PC-3 (cell line): ENCODE data around the gene INTS3. TPM values are rescaled to one million over a fixed set of nuclear protein-coding genes. Genes with fewer than 3 reads are reported as not detected.
A peak's percentile ranks its signal among the peaks of the same experiment; 100 is the strongest.
"Not testable (repeated sequence)": the region's sequence is repeated elsewhere in the genome, so short reads cannot be mapped to it uniquely, and the experiment has no call there.

Experiments
- ATAC-seq: fragments of 200-7000 bp; cut with Tn5 transposase; 2 replicates; pipeline ENCODE4 v1.9.1; 2020; ENCODE audit warnings: mild to moderate bottlenecking, moderate library complexity
- BruUV-seq: library from RNA; stranded (reverse); fragments of 400-500 nt; replicated peaks from 2 replicates; lab custom pipeline; 2021; lab: Mats Ljungman, UMichigan
- CTCF ChIA-PET: fragments of 300-600 bp; sonication (Branson Sonifier 250); formaldehyde crosslinking; loops from one replicate; lab custom pipeline; 2022; ENCODE audit warnings: antibody characterized with exemption; lab: Charles Lee
- POLR2A ChIA-PET: fragments of 300-600 bp; sonication (Branson Sonifier 250); formaldehyde crosslinking; loops from one replicate; lab custom pipeline; 2022; ENCODE audit warnings: antibody characterized with exemption; ENCODE audit not compliant: unreplicated experiment; lab: Charles Lee
- DNase-seq: peaks from one replicate; pipeline ENCODE4 v3.0.0-alpha.2; 2015
- H2AFZ ChIP-seq: fragments of 300-600 bp; sonication (generic); 2 replicates; pipeline ENCODE4 v1.6.0; 2016; ENCODE audit warnings: antibody characterized with exemption, low read length
- H3F3A ChIP-seq: fragments of 300-600 bp; sonication (generic); one replicate; pipeline ENCODE4 v1.6.0; 2017; ENCODE audit warnings: antibody characterized with exemption, low read length, control low read depth, mild to moderate bottlenecking; ENCODE audit not compliant: unreplicated experiment
- H3K27ac ChIP-seq: fragments of 300-600 bp; sonication (generic); 2 replicates; pipeline ENCODE4 v1.5.1; 2016; ENCODE audit warnings: mild to moderate bottlenecking, low read length
- H3K27me3 ChIP-seq: fragments of 300-600 bp; sonication (generic); 2 replicates; pipeline ENCODE4 v1.6.1; 2016; ENCODE audit warnings: low read length, mixed read lengths
- H3K36me3 ChIP-seq: fragments of 300-600 bp; sonication (generic); 2 replicates; pipeline ENCODE4 v1.6.1; 2016; ENCODE audit warnings: low read depth, mixed run types, low read length, mixed read lengths
- H3K4me1 ChIP-seq: fragments of 300-600 bp; sonication (generic); 2 replicates; pipeline ENCODE4 v1.5.1; 2016; ENCODE audit warnings: low read length; ENCODE audit not compliant: insufficient read depth
- H3K4me2 ChIP-seq: fragments of 300-600 bp; sonication (generic); 2 replicates; pipeline ENCODE4 v1.6.0; 2016; ENCODE audit warnings: low read length
- H3K4me3 ChIP-seq: fragments of 300-600 bp; sonication (generic); 2 replicates; pipeline ENCODE4 v1.5.1; 2016; ENCODE audit warnings: mild to moderate bottlenecking, low read length, mixed read lengths
- H3K79me2 ChIP-seq: fragments of 300-600 bp; sonication (generic); 2 replicates; pipeline ENCODE4 v1.6.1; 2017; ENCODE audit warnings: low read length, mixed read lengths
- H3K9ac ChIP-seq: fragments of 300-600 bp; sonication (generic); 2 replicates; pipeline ENCODE4 v1.6.0; 2016; ENCODE audit warnings: mild to moderate bottlenecking, low read length
- H3K9me2 ChIP-seq: fragments of 300-600 bp; sonication (generic); replicated peaks from 2 replicates; pipeline ENCODE4 v1.6.1; 2016; ENCODE audit warnings: mixed run types, low read length, mixed read lengths
- H3K9me3 ChIP-seq: fragments of 300-600 bp; sonication (generic); 2 replicates; pipeline ENCODE4 v1.6.1; 2016; ENCODE audit warnings: low read length, mixed read lengths
- H4K20me1 ChIP-seq: fragments of 300-600 bp; sonication (generic); 2 replicates; pipeline ENCODE4 v1.6.1; 2016; ENCODE audit warnings: low read length, mixed read lengths
- EZH2 ChIP-seq: fragments of 300-600 bp; sonication (generic); IDR thresholded peaks from one replicate; pipeline ENCODE4 v1.6.1; 2017; ENCODE audit warnings: antibody characterized with exemption, mild to moderate bottlenecking, low read length; ENCODE audit not compliant: unreplicated experiment
- EZH2phosphoT487 ChIP-seq: fragments of 300-600 bp; sonication (generic); IDR thresholded peaks from 2 replicates; pipeline ENCODE4 v1.6.1; 2018; ENCODE audit warnings: mild to moderate bottlenecking, antibody characterized with exemption, low read length, borderline replicate concordance
- intact Hi-C: fragments of 100-400 bp; cut with micrococcal nuclease; formaldehyde crosslinking; loops from 2 replicates; pipeline ENCODE4 v1.9.0; 2023
- total RNA-seq: library from RNA; depleted of rRNA; stranded (reverse); fragments of >200 nt; gene quantifications from 2 replicates; pipeline ENCODE4 v1.2.3, GENCODE V29; 2014
- TF ChIP-seq, protein P1 (sequence below): fragments of 300-600 bp; sonication (generic); conservative IDR thresholded peaks from 2 replicates; pipeline ENCODE4 v1.5.1; 2017; ENCODE audit warnings: antibody characterized with exemption, low read depth, mild to moderate bottlenecking, low read length

The INTS3 gene
- total RNA-seq, 1 experiment from 2014 or later, result 46.5 TPM

GRCh38 chr1:153778824-153779519 lies 51.1 kb downstream of the INTS3 start:
- H3K9ac ChIP-seq, result no peak overlapping the region
- H3K4me2 ChIP-seq, result no peak overlapping the region
- DNase-seq (no peak), ATAC-seq (no peak)
- ChIA-PET CTCF (no interaction called here), POLR2A (no interaction called here)
- no peaks in the 10 kb centered on the region for H3F3A ChIP-seq
- H3K4me1 ChIP-seq, result peaks cover 19% of the 10 kb centered on the region
- intact Hi-C loops, result no loop called here
- H4K20me1 ChIP-seq, result no peaks in the 10 kb centered on the region
- no peaks in the 10 kb centered on the region for H3K36me3 ChIP-seq
- no peaks in the 10 kb centered on the region for H3K9me3 ChIP-seq
- no peak for TF ChIP-seq EZH2
- TF ChIP-seq, protein P1, sequence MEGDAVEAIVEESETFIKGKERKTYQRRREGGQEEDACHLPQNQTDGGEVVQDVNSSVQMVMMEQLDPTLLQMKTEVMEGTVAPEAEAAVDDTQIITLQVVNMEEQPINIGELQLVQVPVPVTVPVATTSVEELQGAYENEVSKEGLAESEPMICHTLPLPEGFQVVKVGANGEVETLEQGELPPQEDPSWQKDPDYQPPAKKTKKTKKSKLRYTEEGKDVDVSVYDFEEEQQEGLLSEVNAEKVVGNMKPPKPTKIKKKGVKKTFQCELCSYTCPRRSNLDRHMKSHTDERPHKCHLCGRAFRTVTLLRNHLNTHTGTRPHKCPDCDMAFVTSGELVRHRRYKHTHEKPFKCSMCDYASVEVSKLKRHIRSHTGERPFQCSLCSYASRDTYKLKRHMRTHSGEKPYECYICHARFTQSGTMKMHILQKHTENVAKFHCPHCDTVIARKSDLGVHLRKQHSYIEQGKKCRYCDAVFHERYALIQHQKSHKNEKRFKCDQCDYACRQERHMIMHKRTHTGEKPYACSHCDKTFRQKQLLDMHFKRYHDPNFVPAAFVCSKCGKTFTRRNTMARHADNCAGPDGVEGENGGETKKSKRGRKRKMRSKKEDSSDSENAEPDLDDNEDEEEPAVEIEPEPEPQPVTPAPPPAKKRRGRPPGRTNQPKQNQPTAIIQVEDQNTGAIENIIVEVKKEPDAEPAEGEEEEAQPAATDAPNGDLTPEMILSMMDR, result no peak
- no peak for TF ChIP-seq EZH2phosphoT487
- H3K27me3 ChIP-seq, result no peaks in the 10 kb centered on the region
- no peak overlapping the region for H3K4me3 ChIP-seq
- no peaks in the 10 kb centered on the region for H3K79me2 ChIP-seq
- H3K27ac ChIP-seq, result no peak overlapping the region
- H2AFZ ChIP-seq, result no peak overlapping the region
- H3K9me2 ChIP-seq, result no peaks in the 10 kb centered on the region
- no TSS peak for BruUV-seq

DNA sequence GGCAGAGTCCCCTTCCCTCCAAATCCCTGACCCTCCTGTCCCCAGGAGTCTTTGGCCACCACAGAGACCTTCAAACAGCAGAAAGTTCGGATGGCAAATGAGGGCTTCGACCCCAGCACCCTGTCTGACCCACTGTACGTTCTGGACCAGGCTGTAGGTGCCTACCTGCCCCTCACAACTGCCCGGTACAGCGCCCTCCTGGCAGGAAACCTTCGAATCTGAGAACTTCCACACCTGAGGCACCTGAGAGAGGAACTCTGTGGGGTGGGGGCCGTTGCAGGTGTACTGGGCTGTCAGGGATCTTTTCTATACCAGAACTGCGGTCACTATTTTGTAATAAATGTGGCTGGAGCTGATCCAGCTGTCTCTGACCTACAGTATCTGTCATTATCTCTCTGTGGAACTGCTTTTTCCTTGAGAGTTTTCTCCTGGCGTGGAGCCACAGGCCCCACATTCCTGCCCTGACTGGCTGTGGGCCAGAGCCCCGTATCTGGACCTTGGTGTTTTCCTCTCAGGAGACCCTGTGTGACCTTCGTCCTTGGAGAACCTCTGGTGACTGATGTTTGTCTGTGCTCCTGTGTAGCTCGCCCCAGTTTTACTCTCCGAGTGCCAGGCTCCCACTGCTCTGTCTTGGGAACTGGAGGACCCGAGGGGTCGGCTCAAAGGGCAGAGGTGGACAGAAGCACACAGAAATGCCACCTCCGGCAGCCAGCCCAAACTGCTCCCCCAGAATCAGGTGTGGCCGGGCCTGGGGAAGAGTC lies 52.1 kb downstream of the INTS3 start:
- intact Hi-C loops, result no loop called here
- Histone ChIP-seq H3K4me1 (peaks cover 16% of the 10 kb centered on the region), H3K27me3 (no peaks in the 10 kb centered on the region), H3K9ac (no peak overlapping the region), H3F3A (no peaks in the 10 kb centered on the region), H3K9me3 (no peaks in the 10 kb centered on the region), H2AFZ (no peak overlapping the region), H3K79me2 (no peaks in the 10 kb centered on the region), H3K4me3 (no peak overlapping the region), H4K20me1 (no peaks in the 10 kb centered on the region), H3K36me3 (no peaks in the 10 kb centered on the region), H3K4me2 (no peak overlapping the region), H3K27ac (no peak overlapping the region), H3K9me2 (no peaks in the 10 kb centered on the region)
- no peak for DNase-seq
- ChIA-PET CTCF (no interaction called here), POLR2A (no interaction called here)
- TF ChIP-seq EZH2 (no peak), EZH2phosphoT487 (no peak)
- TF ChIP-seq, protein P1, result no peak
- no peak for ATAC-seq
- BruUV-seq, result no TSS peak

DNA sequence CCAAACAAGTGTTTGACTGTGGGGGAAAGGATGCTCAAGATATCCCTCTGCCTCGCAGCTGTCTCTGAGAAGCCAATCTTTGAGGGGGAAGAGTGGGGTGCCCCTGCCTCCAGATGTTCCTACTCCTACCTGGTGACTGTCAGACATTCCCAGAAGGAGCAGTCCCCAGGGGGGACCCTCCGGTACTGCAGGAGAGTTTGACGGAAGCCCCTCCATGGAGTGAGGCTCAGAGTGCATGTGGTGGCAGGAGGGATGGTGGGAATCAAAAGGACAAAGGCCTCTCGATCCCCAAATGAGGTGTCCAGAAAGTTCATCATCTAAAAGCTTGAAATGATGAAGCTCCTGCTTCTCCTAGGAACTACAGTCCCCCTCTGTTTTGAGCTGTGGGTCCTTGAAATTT lies 52.7 kb downstream of the INTS3 start:
- ATAC-seq, result no peak
- ChIA-PET POLR2A (no interaction called here), CTCF (no interaction called here)
- H3K27me3 ChIP-seq, result no peaks in the 10 kb centered on the region
- no peak overlapping the region for H3K4me3 ChIP-seq
- no TSS peak for BruUV-seq
- no peaks in the 10 kb centered on the region for H3K9me2 ChIP-seq
- no peaks in the 10 kb centered on the region for H3K36me3 ChIP-seq
- no peaks in the 10 kb centered on the region for H4K20me1 ChIP-seq
- no peak overlapping the region for H2AFZ ChIP-seq
- TF ChIP-seq EZH2 (no peak), EZH2phosphoT487 (no peak)
- TF ChIP-seq, protein P1, result no peak
- H3K79me2 ChIP-seq, result no peaks in the 10 kb centered on the region
- no peak overlapping the region for H3K4me2 ChIP-seq
- no peak for DNase-seq
- no peaks in the 10 kb centered on the region for H3F3A ChIP-seq
- H3K9me3 ChIP-seq, result no peaks in the 10 kb centered on the region
- H3K4me1 ChIP-seq, result peaks cover 14% of the 10 kb centered on the region
- H3K9ac ChIP-seq, result no peak overlapping the region
- intact Hi-C loops, result no loop called here
- H3K27ac ChIP-seq, result no peak overlapping the region

DNA sequence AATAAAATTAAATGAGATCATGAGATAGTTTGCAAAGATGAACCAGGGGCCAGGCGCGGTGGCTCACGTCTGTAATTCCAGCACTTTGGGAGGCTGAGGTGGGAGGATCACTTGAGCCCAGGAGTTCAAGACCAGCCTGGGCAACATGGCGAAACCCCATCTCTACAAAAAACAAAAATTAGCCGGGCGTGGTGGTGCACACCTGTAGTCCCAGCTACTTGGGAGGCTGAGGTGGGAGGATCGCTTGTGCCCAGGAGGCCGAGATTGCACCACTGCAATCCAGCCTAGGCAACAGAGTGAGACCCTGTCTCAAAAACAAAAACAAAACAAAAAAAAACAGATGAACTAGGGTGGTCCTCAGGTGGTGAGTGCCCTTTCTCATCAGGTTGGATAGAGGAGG lies 54.8 kb downstream of the INTS3 start:
- peak overlapping the region; percentile 94 for H3K4me2 ChIP-seq
- H3K27ac ChIP-seq, H2AFZ ChIP-seq, H4K20me1 ChIP-seq, CTCF ChIA-PET, H3K27me3 ChIP-seq, H3F3A ChIP-seq, H3K79me2 ChIP-seq, H3K4me1 ChIP-seq, H3K9me3 ChIP-seq, intact Hi-C loops, ATAC-seq, H3K36me3 ChIP-seq, DNase-seq, POLR2A ChIA-PET, BruUV-seq, H3K9me2 ChIP-seq: not testable (repeated sequence)
- peak overlapping the region; percentile 89 for H3K9ac ChIP-seq
- peak overlapping the region; percentile 82 for H3K4me3 ChIP-seq
